HepG2 (cell line): Measurements from ENCODE around the gene RPL37. TPM values are rescaled to one million over a fixed set of nuclear protein-coding genes. Genes with fewer than 3 reads are reported as not detected.

Source experiments
- ARHGAP35 ChIP-seq: sonication (generic); formaldehyde crosslinking; IDR thresholded peaks from 2 replicates; pipeline ENCODE4 v1.9.0; 2022; ENCODE audit warnings: mild to moderate bottlenecking, inconsistent platforms, moderate library complexity, missing genetic modification reagents, borderline replicate concordance
- BRCA1 ChIP-seq: sonication (generic); formaldehyde crosslinking; IDR thresholded peaks from 2 replicates; pipeline ENCODE4 v1.4.0; 2020; ENCODE audit warnings: missing genetic modification reagents
- GZF1 ChIP-seq: sonication (generic); formaldehyde crosslinking; IDR thresholded peaks from 2 replicates; pipeline ENCODE4 v1.5.1; 2020; ENCODE audit warnings: mild to moderate bottlenecking, missing genetic modification reagents
- HCFC1 ChIP-seq: fragments of 150-350 bp; IDR thresholded peaks from 2 replicates; pipeline ENCODE4 v1.6.1; 2014; ENCODE audit warnings: low read depth, low read length
- HOXA7 ChIP-seq: sonication (generic); formaldehyde crosslinking; IDR thresholded peaks from 2 replicates; pipeline ENCODE4 v1.8.1; 2022; ENCODE audit warnings: mild to moderate bottlenecking, missing genetic modification reagents, moderate library complexity
- KDM5B ChIP-seq: sonication (generic); formaldehyde crosslinking; IDR thresholded peaks from 2 replicates; pipeline ENCODE4 v1.4.0; 2020; ENCODE audit warnings: missing genetic modification reagents, mild to moderate bottlenecking, borderline replicate concordance
- MEF2D ChIP-seq: sonication (generic); formaldehyde crosslinking; IDR thresholded peaks from 2 replicates; pipeline ENCODE4 v1.5.1; 2020; ENCODE audit warnings: mild to moderate bottlenecking, missing genetic modification reagents
- SNAPC4 ChIP-seq: sonication (generic); formaldehyde crosslinking; IDR thresholded peaks from 2 replicates; pipeline ENCODE4 v1.4.0; 2020; ENCODE audit warnings: mild to moderate bottlenecking, missing genetic modification reagents
- SOX5 ChIP-seq: IDR thresholded peaks from 2 replicates; pipeline ENCODE4 v1.6.1; 2016; ENCODE audit warnings: borderline replicate concordance
- ZNF225 ChIP-seq: sonication (generic); formaldehyde crosslinking; IDR thresholded peaks from 2 replicates; pipeline ENCODE4 v1.4.0; 2020; ENCODE audit warnings: mild to moderate bottlenecking, missing genetic modification reagents
- ZNF282 ChIP-seq: fragments of 450-650 bp; IDR thresholded peaks from 2 replicates; pipeline ENCODE4 v1.6.1; 2018; ENCODE audit not compliant: partially characterized antibody
- ZNF318 ChIP-seq: sonication (generic); formaldehyde crosslinking; IDR thresholded peaks from 2 replicates; pipeline ENCODE4 v1.4.0; 2020; ENCODE audit warnings: mild to moderate bottlenecking, missing genetic modification reagents
- ZNF569 ChIP-seq: sonication (generic); formaldehyde crosslinking; IDR thresholded peaks from 2 replicates; pipeline ENCODE4 v1.5.0; 2020; ENCODE audit warnings: mild to moderate bottlenecking, missing genetic modification reagents, moderate library complexity, borderline replicate concordance
- ZUFSP ChIP-seq: sonication (generic); formaldehyde crosslinking; IDR thresholded peaks from 2 replicates; pipeline ENCODE4 v1.9.0; 2021; ENCODE audit warnings: missing genetic modification reagents, mild to moderate bottlenecking, borderline replicate concordance
- polyA plus RNA-seq, 8 experiments: library from polyadenylated mRNA; depleted of rRNA in 3 of 8; stranded (reverse) in 7 of 8; unstranded in 1 of 8; fragments of >200 nt; fragmentation: Illumina TruSeq in 4 of 8; extraction: Trizol in 4 of 8; gene quantifications; 2 replicates each; pipeline versions ENCODE4 v1.2.1 to v1.2.3, GENCODE V29; 2011 to 2016; ENCODE audit warnings: low read depth in 4 of 8, missing spikeins in 1 of 8, mixed read lengths in 1 of 8; ENCODE audit not compliant: insufficient read depth in 1 of 8
- total RNA-seq, 5 experiments: library from RNA; depleted of rRNA; stranded (reverse); fragments of >200 nt; fragmentation: Illumina TruSeq; extraction: Trizol; gene quantifications; 2 replicates each; pipeline ENCODE4 v1.2.3, GENCODE V29; 2016; ENCODE audit warnings: low read depth in 1 of 5

RPL37 gene
- total and polyA plus RNA-seq, 2 of the 13 experiments (the other 11 are each of a cell fraction or from before 2014, with no cell fraction given) = 1,981 to 3,367 TPM

GRCh38 chr5:40791715-40792139 lies 43.3 kb downstream of the RPL37 start (continued):
- TF ChIP-seq SNAPC4 (CRISPR knock-in tag) = no peak
- TF ChIP-seq HCFC1 = no peak
- TF ChIP-seq ZNF225 = no peak
- TF ChIP-seq SOX5 (CRISPR knock-in tag) = peak; percentile 53; the same call in 1 of the 2 replicates
- no peak for TF ChIP-seq BRCA1 (CRISPR knock-in tag)
- no peak for TF ChIP-seq GZF1 (CRISPR knock-in tag)
- no peak for TF ChIP-seq ZUFSP (CRISPR knock-in tag)
- TF ChIP-seq ZNF282 = no peak
- no peak for TF ChIP-seq KDM5B (CRISPR knock-in tag)
- no peak for TF ChIP-seq ARHGAP35
- TF ChIP-seq MEF2D = no peak
- TF ChIP-seq ZNF569 (CRISPR knock-in tag) = no peak
- TF ChIP-seq HOXA7 (CRISPR knock-in tag) = no peak
- no peak for TF ChIP-seq ZNF318 (CRISPR knock-in tag)
